Activated naive CD4-positive, alpha-beta T cell treated with anti-CD3 and anti-CD28 coated beads, Interleukin-2, amount 50 U/mL, for 16 hours (primary cell): ENCODE measurements around the gene CNTN5.

Experiments used
- DNase-seq: peaks from one replicate; pipeline ENCODE4 v3.0.0-alpha.2; 2020

The CNTN5 gene

DNA sequence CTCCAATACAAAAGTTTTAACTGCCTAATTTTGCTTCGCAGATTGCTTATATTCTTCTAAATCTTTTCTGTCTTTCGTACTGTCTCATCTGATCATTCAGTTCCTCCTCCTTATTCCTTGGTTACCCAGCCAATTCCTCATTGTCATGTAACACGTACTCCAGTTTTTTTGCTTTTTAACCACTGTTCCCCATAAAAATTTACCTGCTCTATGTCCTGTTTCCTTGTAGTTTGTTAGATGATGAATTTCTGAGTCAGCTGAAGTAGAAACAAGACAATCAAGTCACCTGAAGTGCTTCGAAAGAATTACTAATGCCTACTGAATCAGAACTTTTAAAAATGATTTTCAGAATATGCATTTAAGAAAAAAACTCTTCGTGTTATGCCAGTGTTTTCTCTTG, 150.6 kb downstream of the CNTN5 start:
- no peak for DNase-seq

DNA sequence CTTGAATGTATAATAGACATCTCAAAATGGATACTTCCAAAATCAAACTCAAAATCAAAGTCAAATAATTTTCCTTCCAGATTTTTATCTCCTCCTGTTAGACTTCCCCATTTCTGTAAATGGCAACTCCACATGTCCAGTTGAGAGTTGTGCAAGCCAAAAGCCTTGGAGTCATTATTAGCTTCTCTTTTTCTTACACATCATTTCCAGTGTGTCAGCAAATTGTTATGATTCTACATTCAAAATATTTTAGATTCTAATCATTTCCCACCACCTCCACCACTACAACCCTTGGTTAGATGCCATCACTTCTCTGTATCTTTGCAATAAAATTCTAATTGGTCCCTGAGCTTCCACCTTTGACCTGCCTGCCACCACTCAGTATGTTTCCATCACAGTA, 155.7 kb downstream of the CNTN5 start:
- no peak for DNase-seq

DNA sequence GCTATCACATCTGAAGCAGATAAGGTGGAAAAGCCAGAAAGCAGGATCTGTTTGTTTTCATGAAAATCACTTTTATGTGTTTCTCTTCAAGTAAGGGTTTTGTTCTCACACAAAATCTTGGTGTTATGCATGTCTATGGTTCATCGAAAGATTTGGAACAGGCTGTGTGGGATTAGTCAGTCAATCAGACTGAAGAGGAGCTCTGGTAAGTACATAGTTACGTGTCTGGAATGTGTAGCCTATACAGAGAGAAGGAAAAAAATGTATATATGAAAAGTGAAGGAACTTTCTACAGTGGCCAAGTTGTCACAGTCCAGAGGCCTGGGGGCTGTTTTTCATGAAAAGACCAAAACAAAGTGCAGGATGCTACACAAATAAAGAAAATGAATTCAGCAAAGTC, 156.7 kb downstream of the CNTN5 start:
- DNase-seq = no peak

DNA sequence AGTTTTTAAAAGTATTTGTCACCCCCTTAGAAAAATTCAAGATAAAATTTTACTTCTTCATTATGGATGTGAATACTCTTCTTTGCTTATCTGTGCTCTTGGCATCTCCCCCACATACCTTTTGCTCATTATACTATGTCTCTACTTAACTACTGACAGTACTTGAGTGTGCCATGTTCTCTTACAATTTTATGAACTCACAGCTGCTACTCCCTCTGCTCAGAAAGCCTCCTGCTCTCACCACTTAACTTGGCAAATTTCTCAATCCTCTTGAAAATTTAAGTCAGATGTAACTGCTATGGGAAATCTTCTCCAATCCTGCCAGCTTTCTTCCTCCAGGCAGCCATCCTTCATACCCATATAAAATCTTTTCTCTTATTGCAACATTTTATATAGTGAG, 163.4 kb downstream of the CNTN5 start:
- no peak for DNase-seq

DNA sequence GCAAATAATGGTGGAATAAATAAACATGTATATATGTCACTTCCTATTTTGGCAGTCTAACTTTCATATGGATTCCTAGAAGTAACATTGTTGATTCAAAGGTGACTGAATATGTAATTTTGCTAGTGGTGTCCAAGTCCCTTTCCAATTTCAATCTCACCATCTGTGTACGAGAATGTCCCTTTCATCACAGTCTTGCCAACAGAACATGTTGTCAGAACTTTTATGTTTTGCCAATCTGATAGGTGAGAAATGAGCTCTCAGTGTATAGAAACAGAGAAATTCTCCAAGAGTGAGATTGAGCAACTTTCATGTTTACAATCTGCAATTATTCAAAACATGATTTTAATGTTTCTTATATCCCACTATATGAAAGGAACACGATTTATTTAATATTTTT, 167.5 kb downstream of the CNTN5 start:
- no peak for DNase-seq

DNA sequence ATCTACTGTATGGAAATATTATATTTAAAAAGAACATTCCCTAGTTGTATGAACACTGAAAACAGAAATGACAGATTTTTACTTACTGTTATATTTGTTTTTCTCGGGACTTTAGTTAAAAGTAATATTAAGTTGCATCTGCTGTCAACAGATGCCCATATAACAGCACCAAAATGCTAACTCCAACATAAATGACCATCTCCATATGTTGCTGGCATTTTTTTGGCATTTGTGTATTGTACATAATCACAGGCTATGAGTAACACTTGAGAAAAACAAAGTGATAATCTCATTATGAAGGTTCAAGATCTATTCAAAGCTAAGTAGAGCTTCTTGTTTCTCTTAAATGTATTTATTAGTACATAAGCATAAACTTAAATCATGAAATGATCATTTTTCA, 172.0 kb downstream of the CNTN5 start:
- no peak for DNase-seq

DNA sequence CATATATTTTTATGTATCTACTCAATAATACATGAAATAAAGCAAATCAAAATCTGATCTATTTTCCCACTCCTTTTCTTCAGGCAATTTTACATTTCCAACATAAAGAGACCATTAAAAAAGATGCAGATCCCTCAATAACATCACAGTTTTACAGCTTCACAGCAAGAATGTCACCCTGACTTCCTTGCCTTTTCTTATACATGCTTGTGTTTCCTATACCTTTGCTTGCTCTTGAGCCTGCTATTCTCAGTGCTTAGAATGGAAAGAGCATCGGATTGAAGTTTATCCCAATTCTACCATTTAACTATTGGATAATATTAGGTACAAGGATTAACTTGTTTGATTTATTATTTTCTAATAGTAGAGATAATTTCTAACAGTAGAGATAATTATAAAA, 176.7 kb downstream of the CNTN5 start:
- no peak for DNase-seq

DNA sequence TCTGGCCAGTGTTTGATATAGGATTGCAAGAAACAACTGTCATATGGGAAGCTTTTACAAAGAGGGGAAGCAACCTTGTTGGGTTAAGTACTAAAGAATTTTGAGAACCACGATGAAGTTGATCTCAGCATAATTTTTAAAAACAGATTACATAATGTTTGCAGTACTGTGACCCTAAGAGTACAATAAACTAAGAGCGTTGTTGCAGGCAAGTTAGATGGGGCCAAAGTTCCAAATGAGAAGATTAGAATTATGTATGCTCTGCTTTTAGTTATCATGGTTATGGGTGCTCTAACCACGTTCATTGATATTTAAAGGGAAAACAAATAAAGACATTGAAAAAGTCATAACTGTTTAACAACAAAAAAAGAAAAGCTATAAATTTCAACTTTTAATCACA, 177.5 kb downstream of the CNTN5 start:
- no peak for DNase-seq

DNA sequence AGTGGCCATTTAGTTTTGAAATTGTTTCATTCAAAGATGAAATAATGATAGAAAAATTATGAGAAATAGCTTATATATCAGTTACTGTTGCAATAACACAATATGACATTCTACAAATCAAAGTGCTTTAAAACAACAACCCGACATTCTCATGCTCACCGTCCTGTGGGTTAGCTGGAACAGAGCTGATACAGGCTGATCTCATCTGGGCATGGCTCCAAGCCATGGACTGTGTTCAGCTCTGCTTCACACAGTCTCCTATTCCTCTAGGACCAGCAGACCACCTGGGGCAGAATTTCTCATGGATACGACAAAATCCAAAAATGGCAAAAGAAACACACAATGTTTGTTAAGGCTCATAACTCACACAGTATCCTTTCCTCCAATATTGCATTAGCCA, 178.6 kb downstream of the CNTN5 start:
- DNase-seq = no peak

DNA sequence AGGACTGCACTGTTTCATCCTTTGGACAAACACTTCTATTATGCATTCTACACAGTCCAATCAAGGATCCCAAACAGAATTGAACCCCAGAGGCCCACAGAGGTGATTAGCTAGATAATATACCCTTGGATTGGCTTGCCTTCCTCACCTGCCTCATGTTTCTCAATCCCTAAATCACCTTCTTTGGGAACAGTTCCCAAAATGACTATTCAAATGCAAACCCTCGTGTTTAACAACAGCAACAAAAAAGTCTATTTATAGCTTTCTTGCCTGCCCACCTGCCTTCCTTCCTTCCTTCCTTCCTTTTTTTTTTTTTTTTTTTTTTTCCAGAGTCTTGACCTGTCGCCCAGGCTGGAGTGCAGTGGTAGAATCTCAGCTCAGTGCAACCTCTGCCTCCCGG, 180.0 kb downstream of the CNTN5 start:
- no peak for DNase-seq

DNA sequence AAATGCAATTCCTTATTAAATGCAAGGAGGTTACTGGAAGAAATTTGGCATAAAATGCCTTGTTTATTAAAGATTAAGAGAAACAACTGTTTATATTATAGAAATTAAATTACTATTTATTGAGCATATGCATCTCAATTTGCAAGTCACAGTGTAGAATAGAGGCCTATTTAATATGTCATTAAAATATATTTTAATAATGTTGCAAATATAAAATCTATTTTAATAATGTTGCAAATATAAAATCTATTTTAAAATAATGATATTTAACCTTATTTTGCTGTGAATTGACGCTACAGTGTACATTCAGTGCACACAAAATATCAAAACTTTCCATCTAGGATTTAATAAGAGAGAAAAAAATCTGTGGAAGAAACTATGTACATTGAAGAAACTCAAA, 188.1 kb downstream of the CNTN5 start:
- DNase-seq = no peak

DNA sequence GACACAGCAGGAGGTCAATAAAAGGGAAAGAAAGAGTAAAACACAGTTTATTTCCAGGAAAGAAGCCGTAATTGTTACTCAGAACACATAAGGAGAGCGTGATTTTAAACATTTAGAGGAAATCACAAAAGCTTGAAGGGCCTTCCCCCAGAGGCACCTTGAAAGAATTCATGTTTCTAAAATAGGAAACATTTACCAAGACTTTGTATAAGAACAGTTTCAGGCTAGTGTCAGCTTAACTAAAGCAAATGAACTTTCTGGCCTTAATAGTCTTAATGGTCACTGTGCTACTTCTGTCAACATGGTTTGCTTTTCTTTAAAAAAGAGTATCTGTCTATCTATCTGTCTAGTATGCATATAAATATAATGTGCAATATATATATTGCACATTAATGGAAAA, 208.8 kb downstream of the CNTN5 start:
- no peak for DNase-seq

DNA sequence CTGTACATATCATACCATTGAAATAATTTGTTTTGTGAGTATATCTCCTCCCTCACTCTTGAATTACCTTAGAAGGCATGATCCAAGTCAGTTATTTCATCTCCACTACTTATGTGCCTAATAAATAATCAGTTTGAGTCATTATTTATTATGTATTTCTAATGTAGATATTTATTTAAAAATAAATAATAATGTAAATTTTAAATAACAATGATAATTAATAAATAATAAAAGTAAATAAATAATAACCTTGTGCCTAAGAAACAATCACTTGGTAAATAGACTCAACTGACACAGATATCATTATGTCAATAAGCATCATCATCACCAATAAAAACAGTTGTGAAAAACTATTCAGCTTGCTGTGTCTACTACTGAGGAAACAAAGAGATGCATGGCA, 213.8 kb downstream of the CNTN5 start:
- DNase-seq = no peak

DNA sequence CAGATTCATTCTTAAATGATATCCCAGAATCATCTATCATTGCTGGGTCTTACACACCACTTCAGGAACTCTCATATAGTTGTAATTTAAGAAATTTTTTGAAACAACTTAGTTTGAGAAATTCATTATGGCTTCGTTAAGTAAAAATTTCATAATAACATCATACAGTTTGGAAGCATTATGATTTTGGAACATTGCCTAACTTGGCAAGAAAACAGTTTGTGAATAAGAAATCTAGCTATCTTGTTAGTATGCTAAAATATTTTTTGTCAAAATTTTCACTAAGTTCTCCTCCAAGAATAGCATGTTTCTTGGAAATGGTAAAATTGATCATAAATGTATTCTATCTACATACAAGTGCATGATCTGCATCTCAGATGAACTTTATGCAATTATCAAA, 217.7 kb downstream of the CNTN5 start:
- no peak for DNase-seq

DNA sequence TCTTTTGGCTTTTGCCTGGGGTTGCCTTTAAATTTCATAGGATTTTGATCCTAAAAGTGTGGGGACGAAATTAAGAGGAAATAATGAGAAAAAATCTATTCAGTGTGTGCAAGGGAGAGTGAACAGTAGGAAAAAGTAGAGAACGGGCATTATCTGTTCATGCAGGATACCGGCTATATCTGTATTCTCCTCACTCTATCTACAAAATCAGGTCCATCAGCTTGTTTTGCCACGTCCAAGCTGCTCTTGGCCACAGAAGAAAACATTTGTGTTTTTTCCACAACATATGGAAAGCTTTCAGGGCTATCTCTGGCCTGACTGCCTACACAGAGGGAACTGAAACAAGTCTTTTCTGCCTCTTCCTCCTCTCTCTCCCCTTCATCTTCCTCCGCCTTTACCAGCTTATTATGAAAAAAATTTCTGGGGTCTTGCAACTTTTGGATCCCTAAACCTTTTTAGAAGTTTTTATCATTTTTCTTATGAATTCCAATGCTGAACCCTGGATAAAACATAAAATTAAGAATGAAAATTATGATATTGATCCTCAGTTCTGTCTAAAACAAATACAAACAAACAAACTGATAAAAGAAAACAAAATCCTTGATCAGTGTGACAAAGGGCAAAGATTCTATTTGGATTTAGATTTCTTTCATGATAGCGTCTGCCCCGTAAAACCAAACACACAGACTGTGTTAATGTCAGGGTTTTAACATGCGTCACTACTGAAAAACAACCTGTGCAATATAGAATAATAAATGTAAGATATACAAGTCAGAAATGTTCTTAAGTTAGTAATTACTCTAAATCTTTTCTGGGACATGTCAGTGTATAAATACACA, 219.7 kb downstream of the CNTN5 start:
- no peak for DNase-seq

DNA sequence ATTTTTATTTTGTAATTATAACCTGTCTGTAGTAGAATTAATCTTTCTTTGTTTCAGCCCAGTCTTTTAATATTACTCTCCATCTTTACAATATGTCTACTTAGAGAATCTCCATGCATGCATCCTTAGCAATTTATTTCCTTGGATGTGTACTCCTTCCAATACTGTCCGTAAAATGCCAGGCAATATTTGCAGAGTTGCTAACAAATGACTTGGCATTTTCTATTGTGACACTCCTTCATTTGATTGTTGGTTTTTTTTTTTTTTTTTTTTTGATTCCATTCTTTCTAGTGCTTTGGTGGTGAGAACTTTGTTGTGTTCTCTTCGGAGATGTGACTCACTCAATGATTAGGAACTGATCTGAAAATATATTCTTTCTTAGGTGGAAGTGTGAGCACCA, 220.3 kb downstream of the CNTN5 start:
- DNase-seq = no peak

DNA sequence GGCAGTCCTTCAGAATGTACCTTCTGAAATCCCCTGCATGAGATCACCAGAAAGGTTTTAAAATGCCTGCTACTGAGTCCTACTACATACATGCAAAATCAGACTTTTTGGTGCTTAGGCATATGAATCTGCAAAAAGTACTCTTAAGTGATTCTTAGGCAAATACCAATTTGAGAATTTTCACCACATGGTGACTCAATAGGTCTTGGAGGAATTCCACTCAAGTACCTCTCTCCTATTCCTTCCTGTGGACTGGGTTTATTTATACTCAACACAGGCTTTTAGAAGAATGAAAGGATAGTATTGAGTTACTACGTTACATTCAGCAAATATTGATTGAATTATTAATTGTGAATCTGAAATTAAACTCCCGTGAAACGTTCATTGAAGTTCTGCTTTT, 223.9 kb downstream of the CNTN5 start:
- DNase-seq = no peak

DNA sequence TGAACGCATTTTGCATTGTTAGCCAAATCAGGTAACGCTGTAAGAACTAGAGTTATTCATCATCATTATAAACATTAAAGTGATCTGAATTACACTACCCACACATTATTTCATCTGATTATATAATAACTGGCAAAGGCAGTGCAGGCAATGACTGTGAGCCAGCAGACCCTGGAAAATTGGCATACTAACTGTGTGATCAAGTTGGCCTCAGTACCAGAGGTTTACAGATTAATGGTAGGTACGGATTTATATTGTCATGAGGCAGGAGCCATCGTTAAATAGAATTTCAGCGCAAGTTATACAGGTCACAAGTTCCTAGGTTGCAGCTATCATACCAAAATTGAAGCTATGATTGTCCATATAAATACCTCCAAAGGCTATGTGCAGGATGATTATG, 225.4 kb downstream of the CNTN5 start:
- DNase-seq = no peak

DNA sequence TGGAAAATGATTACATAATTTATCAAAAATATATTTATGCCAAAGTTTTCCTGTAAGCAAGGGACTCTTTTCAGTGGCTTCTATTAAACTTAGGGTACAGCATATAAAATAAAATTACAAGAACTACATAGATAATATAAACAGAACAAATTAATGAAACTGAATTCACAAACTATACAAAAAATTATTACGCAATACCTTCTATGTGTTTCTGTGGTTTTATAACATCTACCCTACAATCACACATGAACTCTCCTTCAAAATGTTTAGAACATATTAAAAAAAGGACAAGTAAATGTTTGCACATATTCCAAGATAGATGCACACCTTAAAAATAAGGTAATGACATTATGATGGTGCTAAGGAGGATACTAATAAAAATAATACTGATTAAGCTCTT, 235.9 kb downstream of the CNTN5 start:
- no peak for DNase-seq

DNA sequence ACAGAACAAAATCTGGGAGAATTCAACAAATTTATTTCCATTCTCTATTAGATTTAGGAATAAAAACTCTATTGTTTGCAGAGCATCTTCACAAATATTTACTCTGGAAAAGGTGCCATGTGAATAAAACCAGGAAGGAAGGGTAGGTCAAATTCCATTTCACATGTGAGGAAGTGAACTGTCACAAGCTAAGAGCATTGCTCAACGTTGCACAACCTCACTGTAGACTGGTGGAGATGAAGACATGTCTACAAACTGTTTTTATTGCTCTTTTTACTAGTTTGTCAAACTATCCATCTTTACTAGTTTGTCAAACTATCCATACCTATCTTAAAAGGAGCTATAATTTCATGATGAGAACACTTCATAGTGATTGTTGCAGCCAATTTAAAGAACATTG, 236.4 kb downstream of the CNTN5 start:
- DNase-seq = no peak

DNA sequence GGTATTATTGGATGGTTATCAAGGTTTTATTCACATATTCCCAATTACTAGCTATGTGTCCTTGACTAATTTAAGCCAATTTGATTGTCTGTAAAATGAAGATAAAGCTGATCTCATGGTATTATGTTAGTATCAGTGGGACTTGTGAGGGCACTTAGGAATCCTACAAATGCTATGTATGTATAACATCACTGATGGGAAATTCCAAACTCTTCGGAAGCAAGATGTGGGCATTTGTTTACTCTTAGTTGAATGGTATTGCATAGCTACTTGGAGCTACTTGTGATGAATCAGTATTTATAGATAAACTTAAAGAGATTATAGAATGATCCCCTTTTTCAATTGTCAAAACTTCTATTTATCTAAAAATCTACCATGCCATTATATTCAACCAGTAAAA, 239.9 kb downstream of the CNTN5 start:
- no peak for DNase-seq

DNA sequence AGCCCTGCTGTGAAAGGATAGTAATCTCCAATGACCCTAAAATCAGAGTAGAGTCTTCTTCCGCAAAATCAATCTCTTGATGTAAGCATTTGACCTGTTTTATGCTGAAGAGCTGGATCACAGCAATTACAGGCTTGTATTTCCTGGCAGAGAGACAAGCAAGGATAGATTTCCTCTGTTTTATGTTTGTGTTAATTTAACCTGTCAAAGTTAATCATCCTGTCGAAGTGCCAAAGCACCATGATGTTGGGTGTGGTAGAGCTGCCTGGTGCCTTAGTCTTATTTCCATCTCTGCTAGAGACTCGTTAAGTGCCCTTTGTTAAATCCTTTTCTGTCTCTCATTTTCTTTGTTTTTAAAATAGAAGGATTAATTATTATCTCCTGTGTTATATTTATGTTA, 248.1 kb downstream of the CNTN5 start:
- no peak for DNase-seq

DNA sequence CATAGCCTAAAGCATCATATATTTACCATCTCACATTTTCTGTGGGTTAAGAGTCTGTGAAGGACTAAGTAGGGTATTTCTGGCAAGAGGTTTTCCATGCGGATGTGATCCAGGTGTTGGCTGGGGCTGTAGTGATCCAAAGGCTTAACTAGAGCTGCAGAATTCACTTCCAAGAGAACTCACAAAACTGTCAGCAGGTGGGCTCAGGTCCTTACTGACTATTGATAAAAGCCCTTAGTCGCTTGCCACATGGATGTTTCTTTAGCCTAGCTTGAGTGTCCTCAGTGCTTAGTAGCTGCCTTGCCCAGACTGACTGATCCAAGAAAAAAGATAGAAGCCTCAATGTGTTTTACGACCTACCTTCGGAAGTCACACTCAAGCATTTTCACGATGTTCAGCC, 250.8 kb downstream of the CNTN5 start:
- no peak for DNase-seq

DNA sequence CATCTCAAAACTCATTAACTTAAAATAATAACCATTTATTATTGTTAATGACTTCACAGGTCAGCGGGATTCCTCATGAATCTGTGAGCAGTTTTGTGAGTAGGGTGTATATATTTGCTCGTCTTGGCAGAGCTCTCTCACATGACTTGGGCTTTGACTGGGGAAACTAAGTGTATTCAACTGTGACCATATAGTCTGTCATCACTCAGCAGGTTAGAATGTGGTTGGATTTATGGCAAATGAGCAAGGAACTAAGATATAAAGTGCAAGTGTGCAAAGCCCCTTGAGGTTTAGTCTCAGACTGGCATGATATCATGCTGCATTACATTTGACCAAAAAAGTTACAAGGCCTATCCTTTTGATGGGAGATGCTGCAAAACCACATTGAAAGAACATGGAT, 254.8 kb downstream of the CNTN5 start:
- DNase-seq = no peak

DNA sequence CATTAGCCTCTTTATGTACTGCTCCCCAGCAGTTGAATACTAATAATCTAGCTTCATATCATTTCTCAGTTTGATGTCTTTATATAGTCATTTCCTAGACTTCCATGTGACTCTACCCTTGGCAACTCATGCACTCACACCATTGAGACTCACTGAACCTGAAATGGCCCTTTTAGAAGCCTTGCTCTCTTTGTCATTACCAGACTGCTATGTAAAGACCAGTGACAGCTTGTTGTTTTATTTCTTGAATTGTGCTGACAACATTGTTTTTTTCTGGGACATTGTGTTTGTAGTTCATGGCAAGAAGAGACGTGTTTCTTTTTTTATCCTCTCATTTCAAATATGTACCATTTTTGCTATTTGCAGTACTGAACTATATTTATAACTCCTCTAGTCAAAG, 256.5 kb downstream of the CNTN5 start:
- DNase-seq = no peak

DNA sequence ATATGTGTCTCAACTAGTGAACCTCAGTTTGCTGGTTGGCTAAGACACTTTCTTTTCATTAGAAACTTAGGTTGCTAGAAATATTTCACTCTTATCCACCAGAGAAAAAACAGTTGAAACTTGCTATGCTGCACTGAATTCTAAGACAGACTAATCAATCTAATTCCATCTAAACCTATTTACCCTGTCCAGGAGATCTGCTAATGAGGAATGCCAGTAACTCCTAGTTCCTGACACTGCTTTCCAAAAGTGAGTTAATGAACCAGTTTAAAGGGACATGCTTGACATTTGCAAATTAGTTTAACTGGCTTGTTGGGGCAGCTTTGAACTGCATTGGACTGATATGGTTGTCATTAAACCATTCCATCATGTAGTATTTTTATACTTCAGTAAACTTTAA, 258.5 kb downstream of the CNTN5 start:
- no peak for DNase-seq
